Panc1 (cell line): ENCODE data around the gene ZDHHC13. TPM values are rescaled to one million over a fixed set of nuclear protein-coding genes. Genes with fewer than 3 reads are reported as not detected.

Experiments used
- ATAC-seq: fragments of 200-7000 bp; cut with Tn5 transposase; 2 replicates; pipeline ENCODE4 v1.9.1; 2020; ENCODE audit warnings: mild to moderate bottlenecking, moderate library complexity
- BruUV-seq: library from RNA; stranded (reverse); fragments of 400-500 nt; replicated peaks from 2 replicates; lab custom pipeline; 2021; lab: Mats Ljungman, UMichigan
- CTCF ChIA-PET: fragments of 300-600 bp; sonication (Branson Sonifier 250); formaldehyde crosslinking; loops from one replicate; lab custom pipeline; 2022; ENCODE audit warnings: antibody characterized with exemption; lab: Charles Lee
- POLR2A ChIA-PET: fragments of 300-600 bp; sonication (Branson Sonifier 250); formaldehyde crosslinking; loops from one replicate; lab custom pipeline; 2022; ENCODE audit warnings: antibody characterized with exemption; lab: Charles Lee
- DNase-seq: peaks from one replicate; pipeline ENCODE4 v3.0.0-alpha.2; 2010; ENCODE audit warnings: low read depth, low spot score
- H3K27ac ChIP-seq: 2 replicates; pipeline ENCODE4 v1.5.1; 2011; ENCODE audit warnings: mild to moderate bottlenecking, low read length, inconsistent platforms
- H3K27me3 ChIP-seq: fragments of 200-500 bp; sonication (Bioruptor generic); 2 replicates; pipeline ENCODE4 v1.6.0; 2014; ENCODE audit warnings: low read length, inconsistent platforms; ENCODE audit not compliant: control insufficient read depth, insufficient read depth
- H3K36me3 ChIP-seq: fragments of 200-500 bp; sonication (Bioruptor generic); 2 replicates; pipeline ENCODE4 v1.5.1; 2014; ENCODE audit warnings: inconsistent platforms, mild to moderate bottlenecking, low read length, moderate library complexity; ENCODE audit not compliant: control insufficient read depth, insufficient read depth
- H3K4me1 ChIP-seq: 2 replicates; pipeline ENCODE4 v1.5.1; 2011; ENCODE audit warnings: inconsistent platforms, mild to moderate bottlenecking, low read length, moderate library complexity; ENCODE audit not compliant: control insufficient read depth, insufficient read depth
- H3K4me3 ChIP-seq, 2 experiments: 2 replicates each; pipeline ENCODE4 v1.5.1; 2011 to 2012; ENCODE audit warnings: low read depth in 2 of 2, low read length in 2 of 2, mild to moderate bottlenecking in 2 of 2, inconsistent platforms in 1 of 2, moderate library complexity in 1 of 2
- H3K9me3 ChIP-seq: fragments of 200-500 bp; sonication (Bioruptor generic); 2 replicates; pipeline ENCODE4 v1.5.1; 2014; ENCODE audit warnings: low read depth, mild to moderate bottlenecking, inconsistent platforms, low read length, moderate library complexity; ENCODE audit not compliant: control insufficient read depth, insufficient read depth
- POLR2AphosphoS5 ChIP-seq: IDR thresholded peaks from 2 replicates; pipeline ENCODE4 v1.6.1; 2012; ENCODE audit warnings: mild to moderate bottlenecking, low read depth, low read length, moderate library complexity
- SIN3A ChIP-seq: IDR thresholded peaks from 2 replicates; pipeline ENCODE4 v1.6.1; 2012; ENCODE audit warnings: low read depth, mild to moderate bottlenecking, low read length, moderate library complexity, borderline replicate concordance; ENCODE audit not compliant: insufficient read depth
- TCF7L2 ChIP-seq: IDR thresholded peaks from 2 replicates; pipeline ENCODE4 v1.6.1; 2011; ENCODE audit warnings: mild to moderate bottlenecking, low read depth, low read length, inconsistent platforms
- in situ Hi-C: cut with HindIII; loops from 2 replicates; pipeline ENCODE4 v1.10.0; 2016; ENCODE audit warnings: low sequenced_read_pairs, low pct_unique_long_range_greater_than_20kb
- intact Hi-C: fragments of 100-400 bp; cut with micrococcal nuclease; formaldehyde crosslinking; loops from one replicate; pipeline ENCODE4 v1.10.0; 2022; ENCODE audit not compliant: unreplicated experiment
- total RNA-seq: library from RNA; stranded (reverse); gene quantifications from one replicate; pipeline ENCODE4 v1.2.1, GENCODE V29; 2021; ENCODE audit not compliant: unreplicated experiment
- TF ChIP-seq, protein P1 (sequence below): fragments of 450-650 bp; IDR thresholded peaks from 2 replicates; pipeline ENCODE4 v1.5.1; 2017; ENCODE audit warnings: mild to moderate bottlenecking
- TF ChIP-seq, protein P2 (sequence below), 2 experiments: IDR thresholded peaks; 2 replicates each; pipeline ENCODE4 v1.6.1; 2011 to 2012; ENCODE audit warnings: low read depth in 2 of 2, control low read depth in 1 of 2, low read length in 1 of 2, mild to moderate bottlenecking in 1 of 2, moderate library complexity in 1 of 2; ENCODE audit not compliant: insufficient read depth in 1 of 2

ZDHHC13 gene
- total RNA-seq, 1 experiment from 2014 or later = 24.3 TPM

DNA sequence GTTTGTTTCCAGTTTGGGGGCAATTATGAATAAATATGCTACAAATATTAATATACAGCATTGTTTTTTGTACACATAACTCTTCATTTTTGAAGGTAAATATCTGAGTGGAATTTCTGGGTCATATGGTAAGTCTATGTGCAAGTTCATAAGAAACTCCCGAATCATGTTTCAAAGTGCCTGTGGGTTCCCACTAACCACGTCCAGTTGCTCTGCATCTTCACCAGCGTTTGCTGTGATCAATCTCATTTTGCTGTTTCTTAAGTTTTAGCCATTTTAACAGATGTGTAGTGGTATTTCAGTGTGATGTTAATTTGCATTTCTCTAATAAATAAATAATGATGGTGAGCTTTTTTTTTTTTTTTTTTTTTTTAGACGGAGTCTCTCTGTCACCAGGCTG is 99.1 kb downstream of the ZDHHC13 start:
- intact Hi-C loops = no loop called here
- Histone ChIP-seq H3K36me3 (no peaks in the 10 kb centered on the region), H3K9me3 (no peaks in the 10 kb centered on the region), H3K27ac (no peak overlapping the region), H3K27me3 (no peaks in the 10 kb centered on the region; the same call in 1 of the 2 replicates), H3K4me3 (no peak overlapping the region), H3K4me1 (no peaks in the 10 kb centered on the region)
- no TSS peak for BruUV-seq
- ChIA-PET CTCF (no interaction called here), POLR2A (interaction anchor here (0.6 kb wide), 1 partner anchor 11 kb away, joined by 6 read pairs; no protein-coding TSS in a partner anchor)
- TF ChIP-seq, protein P1, sequence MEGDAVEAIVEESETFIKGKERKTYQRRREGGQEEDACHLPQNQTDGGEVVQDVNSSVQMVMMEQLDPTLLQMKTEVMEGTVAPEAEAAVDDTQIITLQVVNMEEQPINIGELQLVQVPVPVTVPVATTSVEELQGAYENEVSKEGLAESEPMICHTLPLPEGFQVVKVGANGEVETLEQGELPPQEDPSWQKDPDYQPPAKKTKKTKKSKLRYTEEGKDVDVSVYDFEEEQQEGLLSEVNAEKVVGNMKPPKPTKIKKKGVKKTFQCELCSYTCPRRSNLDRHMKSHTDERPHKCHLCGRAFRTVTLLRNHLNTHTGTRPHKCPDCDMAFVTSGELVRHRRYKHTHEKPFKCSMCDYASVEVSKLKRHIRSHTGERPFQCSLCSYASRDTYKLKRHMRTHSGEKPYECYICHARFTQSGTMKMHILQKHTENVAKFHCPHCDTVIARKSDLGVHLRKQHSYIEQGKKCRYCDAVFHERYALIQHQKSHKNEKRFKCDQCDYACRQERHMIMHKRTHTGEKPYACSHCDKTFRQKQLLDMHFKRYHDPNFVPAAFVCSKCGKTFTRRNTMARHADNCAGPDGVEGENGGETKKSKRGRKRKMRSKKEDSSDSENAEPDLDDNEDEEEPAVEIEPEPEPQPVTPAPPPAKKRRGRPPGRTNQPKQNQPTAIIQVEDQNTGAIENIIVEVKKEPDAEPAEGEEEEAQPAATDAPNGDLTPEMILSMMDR = no peak
- TF ChIP-seq TCF7L2 = no peak
- TF ChIP-seq, protein P2, sequence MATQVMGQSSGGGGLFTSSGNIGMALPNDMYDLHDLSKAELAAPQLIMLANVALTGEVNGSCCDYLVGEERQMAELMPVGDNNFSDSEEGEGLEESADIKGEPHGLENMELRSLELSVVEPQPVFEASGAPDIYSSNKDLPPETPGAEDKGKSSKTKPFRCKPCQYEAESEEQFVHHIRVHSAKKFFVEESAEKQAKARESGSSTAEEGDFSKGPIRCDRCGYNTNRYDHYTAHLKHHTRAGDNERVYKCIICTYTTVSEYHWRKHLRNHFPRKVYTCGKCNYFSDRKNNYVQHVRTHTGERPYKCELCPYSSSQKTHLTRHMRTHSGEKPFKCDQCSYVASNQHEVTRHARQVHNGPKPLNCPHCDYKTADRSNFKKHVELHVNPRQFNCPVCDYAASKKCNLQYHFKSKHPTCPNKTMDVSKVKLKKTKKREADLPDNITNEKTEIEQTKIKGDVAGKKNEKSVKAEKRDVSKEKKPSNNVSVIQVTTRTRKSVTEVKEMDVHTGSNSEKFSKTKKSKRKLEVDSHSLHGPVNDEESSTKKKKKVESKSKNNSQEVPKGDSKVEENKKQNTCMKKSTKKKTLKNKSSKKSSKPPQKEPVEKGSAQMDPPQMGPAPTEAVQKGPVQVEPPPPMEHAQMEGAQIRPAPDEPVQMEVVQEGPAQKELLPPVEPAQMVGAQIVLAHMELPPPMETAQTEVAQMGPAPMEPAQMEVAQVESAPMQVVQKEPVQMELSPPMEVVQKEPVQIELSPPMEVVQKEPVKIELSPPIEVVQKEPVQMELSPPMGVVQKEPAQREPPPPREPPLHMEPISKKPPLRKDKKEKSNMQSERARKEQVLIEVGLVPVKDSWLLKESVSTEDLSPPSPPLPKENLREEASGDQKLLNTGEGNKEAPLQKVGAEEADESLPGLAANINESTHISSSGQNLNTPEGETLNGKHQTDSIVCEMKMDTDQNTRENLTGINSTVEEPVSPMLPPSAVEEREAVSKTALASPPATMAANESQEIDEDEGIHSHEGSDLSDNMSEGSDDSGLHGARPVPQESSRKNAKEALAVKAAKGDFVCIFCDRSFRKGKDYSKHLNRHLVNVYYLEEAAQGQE (IDR thresholded peaks at IDR 0.05; ENCODE audit: insufficient read depth in 1 of 2, low read depth in 2 of 2, low read length in 1 of 2) = no peak
- no peak for TF ChIP-seq POLR2AphosphoS5
- TF ChIP-seq SIN3A = no peak
- in situ Hi-C loops = no loop called here
- DNase-seq = no peak
- no peak for ATAC-seq

DNA sequence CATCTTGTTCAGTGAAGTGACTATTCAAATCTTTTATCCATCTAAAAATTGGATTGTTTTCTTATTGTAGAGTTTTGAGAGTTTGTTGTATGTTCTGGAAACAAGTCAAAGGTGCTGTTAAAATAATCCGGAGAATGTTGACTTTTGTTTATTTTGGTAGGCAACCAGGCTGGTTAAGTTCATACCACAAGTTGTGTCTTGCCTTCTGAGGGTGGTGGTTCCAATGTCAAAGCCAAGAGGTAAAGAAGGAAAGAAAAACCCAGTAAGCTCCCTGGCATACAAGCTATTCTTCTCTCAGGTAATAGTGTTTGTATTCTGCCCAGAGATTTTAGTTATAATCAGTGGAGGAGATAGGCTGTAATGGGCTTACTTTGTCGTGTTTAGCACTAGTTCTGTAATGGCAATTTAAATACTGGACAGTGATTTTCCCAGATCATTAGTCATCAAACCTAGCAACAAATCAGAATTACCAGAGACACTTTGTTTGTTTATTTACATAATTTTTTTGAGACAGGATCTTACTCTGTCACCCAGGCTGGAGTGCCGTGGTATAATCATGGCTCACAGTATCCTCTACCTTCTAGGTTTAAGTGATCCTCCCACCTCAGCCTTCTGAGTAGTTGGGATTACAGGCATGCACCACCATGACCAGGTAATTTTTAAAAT is 99.9 kb downstream of the ZDHHC13 start:
- no peaks in the 10 kb centered on the region for H3K9me3 ChIP-seq
- no peak for DNase-seq
- no peak overlapping the region for H3K27ac ChIP-seq
- H3K36me3 ChIP-seq = no peaks in the 10 kb centered on the region
- ChIA-PET CTCF (no interaction called here), POLR2A (no interaction called here)
- TF ChIP-seq SIN3A (no peak), POLR2AphosphoS5 (no peak), TCF7L2 (no peak)
- TF ChIP-seq, protein P1 = no peak
- TF ChIP-seq, protein P2 (IDR thresholded peaks at IDR 0.05; ENCODE audit: insufficient read depth in 1 of 2, low read depth in 2 of 2, low read length in 1 of 2) = no peak
- H3K4me1 ChIP-seq = no peaks in the 10 kb centered on the region
- in situ Hi-C loops (no loop called here), intact Hi-C loops (no loop called here)
- no TSS peak for BruUV-seq
- H3K27me3 ChIP-seq = no peaks in the 10 kb centered on the region; the same call in 1 of the 2 replicates
- no peak for ATAC-seq
- no peak overlapping the region for H3K4me3 ChIP-seq
